Transverse colon (tissue), 4 donors: ENCODE measurements around the gene FBXL16.

ENCODE experiments used
- CTCF ChIP-seq, 5 experiments: fragments of 200-600 bp in 3 of 5; fragments of 450-650 bp in 2 of 5; sonication (generic) in 3 of 5; IDR thresholded peaks; 1 replicate in 2 of 5; 2 replicates in 3 of 5; pipeline ENCODE4 v1.5.1; 2016 to 2017; ENCODE audit warnings: antibody characterized with exemption in 5 of 5, inconsistent platforms in 3 of 5, mild to moderate bottlenecking in 2 of 5, moderate library complexity in 1 of 5
- POLR2AphosphoS5 ChIP-seq, 3 donors: sonication (generic); formaldehyde crosslinking; IDR thresholded peaks; one replicate each; pipeline ENCODE4 v1.6.1; 2016; ENCODE audit warnings: antibody characterized with exemption in 3 of 3

GRCh38 chr16:702341-702740, 3.3 kb downstream of the FBXL16 start:
- TF ChIP-seq CTCF (IDR thresholded peaks at IDR 0.05) (no peak), POLR2AphosphoS5 (IDR thresholded peaks at IDR 0.05) (no peak)
